Activated gamma-delta T cell treated with anti-CD3 and anti-CD28 coated beads, Interleukin-2, amount 50 U/mL, for 16 hours (primary cell): Measurements from ENCODE around the gene ACTN1.

Experiments
- DNase-seq: peaks from one replicate; pipeline ENCODE4 v3.0.0-alpha.2; 2020; ENCODE audit warnings: low read depth

The ACTN1 gene

DNA sequence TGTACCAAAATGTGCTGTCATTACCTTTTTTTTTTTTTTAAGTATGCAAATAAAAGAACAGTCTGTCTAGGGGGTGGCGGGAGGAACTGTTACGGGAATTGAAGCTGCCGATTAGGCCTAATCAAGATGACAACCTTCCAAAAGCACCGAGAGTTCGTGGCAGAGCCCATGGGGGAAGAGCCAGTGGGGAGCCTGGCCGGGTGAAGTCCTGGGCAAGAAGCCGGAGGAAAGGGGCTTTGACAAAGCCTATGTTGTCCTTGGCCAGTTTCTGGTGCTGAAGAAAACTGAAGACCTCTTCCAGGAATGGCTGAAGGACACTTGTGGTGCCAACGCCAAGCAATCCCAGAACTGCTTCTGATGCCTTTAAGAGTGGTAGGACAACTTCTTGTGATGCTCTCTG is 42.6 kb downstream of the ACTN1 start:
- no peak for DNase-seq

DNA sequence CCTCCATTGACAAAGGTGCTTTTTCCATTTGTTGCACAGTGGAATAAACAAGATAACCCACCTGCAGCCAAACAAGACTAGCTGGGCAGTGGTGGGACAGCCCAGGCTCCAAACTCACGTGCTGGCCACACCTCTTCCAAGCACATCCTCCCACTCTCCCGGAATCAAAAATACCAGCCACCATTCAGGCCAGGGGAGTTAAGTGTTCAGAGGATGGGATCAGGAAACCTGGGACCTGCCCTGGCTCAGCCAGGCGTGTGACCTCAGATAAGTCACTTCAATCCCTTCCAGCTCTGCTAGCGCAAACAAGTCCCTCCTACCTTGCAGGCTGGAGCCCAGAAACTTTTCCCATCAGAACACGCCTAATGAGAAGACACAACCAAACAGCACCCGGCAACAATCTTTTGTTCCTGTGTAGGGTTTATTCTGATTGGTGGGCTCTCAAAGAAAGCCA is 43.3 kb downstream of the ACTN1 start:
- DNase-seq, result no peak

DNA sequence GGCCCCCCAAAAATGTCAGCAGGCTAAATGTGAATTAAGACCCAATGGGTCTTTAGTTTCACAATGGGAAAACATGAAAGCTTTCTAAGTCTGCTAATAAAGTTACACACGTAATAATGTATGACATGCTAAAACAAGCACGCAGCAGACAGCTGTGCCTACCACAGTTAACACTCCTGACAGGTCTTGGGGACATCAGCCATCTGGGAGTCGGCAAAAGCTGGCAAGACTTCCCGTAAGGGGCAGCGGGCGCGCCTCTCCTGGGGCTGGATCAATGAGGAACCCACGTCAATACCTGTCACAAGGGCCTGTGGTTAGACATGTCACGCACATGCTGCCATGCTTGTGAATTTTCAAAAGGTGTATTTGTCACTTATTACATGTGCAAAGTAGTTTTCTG is 45.0 kb downstream of the ACTN1 start:
- no peak for DNase-seq

DNA sequence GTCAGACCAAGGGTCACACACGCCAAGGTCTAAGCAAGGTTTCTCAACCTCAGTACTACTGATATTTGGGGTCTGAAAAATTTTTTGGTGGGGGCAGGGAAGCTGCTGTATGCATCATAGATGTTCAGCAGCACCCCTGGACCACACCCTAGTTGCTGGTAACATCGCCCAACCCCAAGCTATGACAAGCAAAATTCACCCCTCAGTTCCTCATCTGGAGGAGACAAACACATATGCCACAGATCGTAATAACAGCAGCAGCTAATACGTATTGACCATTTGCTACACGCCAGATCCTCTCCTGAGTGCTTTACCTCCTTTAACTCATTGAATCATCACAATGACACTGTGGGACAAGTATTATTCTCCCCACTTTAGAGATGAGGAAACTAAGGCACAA is 46.4 kb downstream of the ACTN1 start:
- DNase-seq, result no peak

DNA sequence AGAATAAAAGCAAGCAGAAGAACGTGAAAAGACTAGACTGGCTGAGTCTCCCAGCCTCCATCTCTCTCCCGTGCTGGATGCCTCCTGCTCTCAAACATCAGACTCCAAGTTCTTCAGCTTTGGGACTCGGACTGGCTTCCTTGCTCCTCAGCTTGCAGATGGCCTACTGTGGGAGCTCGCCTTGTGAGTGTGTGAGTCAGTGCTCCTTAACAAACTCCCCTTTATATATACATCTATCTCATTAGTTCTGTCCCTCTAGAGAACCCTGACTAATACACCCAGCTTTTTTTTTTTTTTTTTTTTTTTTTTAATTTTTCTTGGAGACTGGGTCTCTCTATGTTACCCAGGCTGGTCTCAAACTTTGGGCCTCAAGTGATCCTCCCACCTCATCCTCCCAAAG is 46.9 kb downstream of the ACTN1 start:
- no peak for DNase-seq

DNA sequence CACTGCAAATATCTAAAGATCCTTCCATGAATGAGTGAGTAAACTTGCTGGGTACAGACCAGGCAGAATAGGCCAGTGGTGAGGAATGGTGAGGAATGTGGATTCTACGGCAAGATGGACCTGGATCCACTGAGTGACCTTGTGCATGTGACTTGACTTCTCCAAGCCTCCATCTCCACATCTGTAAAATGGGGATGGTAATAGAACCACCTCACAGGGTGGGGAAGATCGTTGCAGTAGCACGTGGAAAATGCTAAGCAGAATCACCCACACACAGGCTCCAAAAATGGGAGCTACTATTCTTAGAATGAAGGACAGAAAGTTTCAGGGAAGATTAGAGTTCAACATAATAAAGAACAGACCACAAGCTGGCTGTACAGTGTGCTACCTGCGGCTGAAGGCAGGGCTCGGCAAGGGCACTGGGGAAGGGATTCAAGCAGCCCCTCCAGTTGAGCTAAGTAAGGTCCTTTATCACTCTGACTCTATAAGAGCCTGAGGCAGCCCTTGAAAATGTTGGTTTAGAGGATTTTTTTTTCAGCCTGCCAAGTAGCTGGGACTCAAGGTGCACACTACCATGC is 47.5 kb downstream of the ACTN1 start:
- no peak for DNase-seq

DNA sequence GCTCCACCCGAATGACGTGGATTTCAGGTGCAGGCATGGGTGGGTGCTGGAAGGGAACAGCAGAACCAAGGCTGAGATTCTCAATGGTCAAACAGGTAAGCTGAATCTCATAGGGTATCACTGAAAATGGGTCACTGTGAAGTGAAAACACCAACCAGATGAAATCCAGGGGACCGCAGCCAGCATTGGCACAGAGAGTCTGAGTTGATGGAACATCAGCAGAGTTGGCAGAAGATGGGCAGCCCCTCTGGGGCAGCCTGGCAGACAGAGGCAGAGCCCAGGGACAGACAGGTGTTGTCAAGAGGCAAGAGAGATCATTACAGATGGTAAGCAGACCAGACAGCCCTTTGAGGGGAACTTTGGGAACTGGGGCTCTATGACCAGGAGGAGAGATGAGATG is 48.0 kb downstream of the ACTN1 start:
- no peak for DNase-seq

DNA sequence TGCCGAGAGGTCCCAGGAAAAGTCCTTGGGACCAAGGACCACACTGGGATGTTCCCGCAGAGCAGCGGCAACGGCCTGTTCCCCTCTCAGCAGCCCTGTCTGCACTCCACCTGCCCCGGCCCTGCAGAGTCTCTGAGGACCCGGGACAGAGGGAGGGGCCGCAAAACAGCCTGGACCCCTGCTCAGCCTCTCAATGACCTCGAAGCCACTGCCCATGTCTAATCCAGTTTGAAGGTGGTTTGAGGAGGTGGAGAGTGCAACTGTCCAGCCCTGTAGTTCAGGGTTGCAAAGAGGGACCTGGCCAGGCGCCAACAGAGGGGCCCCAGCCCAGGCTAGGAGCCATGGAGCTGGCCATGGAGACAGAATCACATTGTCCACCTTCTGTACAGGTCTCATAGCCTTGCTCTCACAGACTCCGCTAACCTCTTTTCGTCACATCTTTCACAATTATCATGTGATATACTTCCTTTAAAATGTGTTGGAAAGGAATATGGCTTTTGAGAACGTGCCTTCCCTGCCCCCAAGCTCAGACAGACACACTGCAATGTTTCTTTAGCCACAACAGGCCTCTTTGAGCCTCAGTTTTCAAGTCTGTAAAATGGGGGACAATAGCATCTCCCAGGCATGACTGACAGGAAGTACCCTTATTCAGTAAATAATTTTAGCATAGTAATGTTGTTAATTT is 49.3 kb downstream of the ACTN1 start:
- DNase-seq, result no peak

DNA sequence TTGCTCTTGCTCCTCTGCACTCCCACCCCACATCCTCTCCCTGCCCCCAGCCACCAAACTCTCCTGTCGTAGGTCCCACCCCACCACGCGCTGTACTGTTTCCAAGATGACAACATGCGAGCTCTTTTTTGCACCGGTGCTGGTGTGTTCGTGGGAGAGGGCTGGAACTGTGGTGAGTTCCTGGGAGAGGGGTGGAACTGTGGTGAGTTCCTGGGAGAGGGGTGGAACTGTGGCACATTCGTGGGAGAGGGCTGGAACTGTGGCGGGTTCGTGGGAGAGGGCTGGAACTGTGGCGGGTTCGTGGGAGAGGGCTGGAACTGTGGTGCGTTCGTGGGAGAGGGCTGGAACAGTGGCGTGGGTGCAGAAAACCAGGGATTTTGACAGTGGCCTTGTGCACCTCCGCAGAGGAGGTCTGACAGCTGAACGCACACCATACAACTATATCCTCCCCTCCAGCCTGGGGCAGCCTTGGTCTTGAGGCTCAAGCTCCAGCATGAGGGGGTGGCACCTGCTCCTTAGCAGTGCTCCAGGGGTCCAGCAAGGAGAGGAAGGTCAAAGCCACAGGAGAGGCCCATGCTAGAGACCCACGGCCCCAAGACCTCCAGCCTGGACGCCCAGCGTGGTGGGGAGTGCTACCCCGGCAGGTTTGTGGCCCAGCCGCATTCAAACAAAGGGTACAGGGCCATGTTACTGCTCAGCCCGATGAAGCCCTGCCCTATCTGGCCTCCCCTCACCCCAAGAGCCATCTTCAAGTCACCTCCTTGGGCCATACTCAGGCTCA is 50.1 kb downstream of the ACTN1 start:
- DNase-seq, result no peak

DNA sequence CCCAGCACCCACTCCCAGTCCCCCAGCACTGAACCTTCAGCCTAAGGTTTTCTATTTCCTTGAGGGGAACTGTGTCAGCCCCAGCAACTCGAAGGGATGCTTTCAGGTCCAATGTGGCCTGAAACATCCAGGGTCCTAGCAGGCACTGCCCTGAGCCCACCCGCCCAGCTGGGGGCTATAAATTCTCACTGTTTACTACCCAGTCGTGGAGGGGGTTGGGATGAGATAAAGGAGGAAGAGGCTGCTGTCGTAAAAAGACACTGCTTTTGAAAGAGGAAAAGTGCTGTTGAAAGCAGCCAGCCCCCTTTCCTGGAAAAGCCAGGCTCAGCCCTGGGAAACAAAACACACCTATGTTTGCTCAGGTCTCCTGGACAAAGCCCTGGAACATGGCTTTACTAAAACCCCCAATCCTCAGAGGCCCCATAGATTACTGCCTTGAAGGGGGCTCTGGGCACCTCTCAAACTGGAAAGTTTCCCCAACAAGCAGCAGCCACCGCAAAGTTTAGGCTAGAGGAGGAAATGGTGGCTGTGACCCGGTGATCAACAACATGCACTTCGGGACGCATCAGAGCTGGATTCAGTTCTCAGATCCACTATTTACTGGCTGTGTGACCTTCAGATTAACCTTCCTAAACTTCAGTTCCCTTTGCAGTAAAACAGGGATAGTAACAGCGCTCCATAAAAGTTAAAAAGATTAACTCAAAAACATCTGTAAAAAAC is 51.0 kb downstream of the ACTN1 start:
- DNase-seq, result no peak

DNA sequence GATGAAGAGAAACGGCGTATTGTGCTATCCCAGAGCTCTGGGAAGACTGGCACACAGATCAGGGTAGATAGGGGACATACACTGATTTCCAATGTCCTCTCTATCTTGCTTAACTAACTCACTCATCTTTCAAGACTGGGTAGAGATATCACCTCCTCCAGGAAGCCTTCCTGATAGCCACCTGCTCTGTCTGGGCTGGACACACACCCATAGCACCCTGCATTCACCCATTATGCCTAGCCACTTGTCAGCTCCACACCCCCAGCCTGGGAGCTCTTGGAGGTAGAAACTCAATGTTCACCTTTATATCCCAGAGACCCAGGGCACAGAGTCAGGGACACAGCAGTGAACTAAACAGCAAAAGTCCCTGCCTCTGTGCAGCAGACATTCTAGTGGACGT is 52.0 kb downstream of the ACTN1 start:
- DNase-seq, result no peak

DNA sequence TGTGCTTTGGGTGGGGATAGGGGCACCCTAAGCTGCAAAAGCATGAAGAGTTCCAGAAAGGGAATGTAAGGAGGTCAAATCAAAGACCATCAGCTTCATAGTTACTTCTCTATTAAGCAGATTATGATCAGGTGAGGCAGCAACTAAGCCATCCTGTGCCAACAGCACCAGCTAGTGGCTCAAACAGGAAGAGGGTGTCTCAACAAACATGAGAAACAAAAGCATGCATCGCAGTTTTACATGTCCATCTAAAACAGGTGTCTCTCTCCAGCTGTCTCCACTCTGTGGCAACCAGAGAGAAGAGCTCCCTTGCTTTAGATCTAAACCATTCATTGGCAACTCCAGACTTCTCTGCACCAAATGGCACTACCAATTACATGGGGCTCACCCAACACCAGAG is 52.9 kb downstream of the ACTN1 start:
- DNase-seq, result no peak

DNA sequence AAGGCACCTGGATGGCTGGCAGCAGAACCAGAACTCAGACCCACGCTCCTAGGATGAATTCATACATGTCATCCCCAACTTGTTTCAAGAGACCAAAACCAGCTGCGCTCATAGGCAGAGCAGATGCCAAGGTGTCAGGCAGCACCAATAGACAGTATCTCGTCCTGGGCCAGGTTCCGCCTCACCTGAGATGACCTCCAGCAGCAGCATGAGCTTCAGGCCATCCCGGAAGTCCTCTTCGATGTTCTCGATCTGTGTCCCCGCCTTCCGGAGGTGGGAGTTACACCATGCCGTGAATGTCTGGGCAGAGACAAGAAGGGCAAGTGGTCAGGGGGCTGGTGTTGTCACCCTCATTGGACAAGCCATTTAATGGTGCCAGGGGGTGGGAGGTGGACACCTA is 53.7 kb downstream of the ACTN1 start:
- DNase-seq, result no peak

DNA sequence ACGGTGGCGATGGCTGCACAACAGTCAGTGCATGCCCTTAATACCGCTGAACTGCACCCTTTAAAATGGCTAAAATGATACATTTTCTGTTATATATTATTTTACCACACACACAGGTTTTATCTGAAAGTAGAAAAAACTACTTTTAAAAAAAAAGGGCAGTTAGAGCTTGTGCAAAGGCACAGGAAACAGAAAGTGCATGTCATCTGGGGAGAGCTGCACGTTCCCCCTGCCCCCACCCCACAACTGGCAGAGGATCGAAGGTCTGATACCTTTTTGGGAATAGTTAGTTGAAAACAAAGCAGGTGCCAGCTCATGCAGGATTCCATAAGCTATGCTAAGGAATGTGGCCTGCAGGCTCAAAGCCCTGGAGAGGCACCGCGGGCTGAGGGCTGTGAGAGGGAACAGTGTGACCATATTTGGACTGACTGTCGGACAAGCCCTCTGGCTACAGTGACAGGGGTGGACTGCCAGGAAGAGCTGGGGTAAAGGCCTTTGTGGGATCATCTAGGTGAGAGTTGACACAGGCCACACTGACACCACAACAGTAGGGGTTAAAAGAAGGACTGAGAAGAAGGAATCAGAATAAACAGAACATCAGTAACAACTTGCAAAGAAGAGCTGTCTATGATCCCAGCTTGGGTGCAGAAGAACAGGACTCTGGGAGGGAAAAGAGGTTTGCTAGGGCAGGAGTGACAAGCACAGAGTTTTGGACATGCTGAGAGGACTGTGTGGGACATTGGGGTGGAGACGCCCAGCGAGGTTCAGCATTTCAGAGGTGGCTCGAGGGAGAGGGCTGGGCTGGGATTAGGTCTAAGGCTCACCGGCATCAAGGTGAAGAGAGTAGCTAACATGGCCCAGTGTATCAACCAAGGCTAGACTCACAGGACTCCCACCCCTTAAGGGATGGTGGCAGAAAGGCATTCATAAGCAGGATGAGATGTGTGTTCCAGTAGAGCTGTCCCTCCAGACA is 54.6 kb downstream of the ACTN1 start:
- no peak for DNase-seq

DNA sequence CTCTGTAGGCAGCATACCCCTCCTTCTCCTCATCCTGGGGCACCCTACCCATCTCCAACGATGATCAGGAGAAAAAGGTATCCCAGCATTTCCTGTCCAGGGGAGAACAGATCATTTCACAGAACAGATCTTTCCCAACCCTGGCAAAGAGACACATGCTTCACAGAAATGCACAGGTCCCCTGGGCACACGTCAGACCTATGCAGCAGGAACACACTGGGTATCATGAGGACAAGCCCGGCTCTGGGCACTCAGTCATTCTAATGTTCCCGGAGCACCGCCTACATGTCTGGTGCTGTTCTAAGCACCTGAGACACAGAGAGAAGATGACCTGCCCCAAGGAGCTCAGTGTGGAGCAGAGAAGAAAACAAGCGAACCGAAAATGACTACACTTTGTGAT is 56.2 kb downstream of the ACTN1 start:
- DNase-seq, result no peak

DNA sequence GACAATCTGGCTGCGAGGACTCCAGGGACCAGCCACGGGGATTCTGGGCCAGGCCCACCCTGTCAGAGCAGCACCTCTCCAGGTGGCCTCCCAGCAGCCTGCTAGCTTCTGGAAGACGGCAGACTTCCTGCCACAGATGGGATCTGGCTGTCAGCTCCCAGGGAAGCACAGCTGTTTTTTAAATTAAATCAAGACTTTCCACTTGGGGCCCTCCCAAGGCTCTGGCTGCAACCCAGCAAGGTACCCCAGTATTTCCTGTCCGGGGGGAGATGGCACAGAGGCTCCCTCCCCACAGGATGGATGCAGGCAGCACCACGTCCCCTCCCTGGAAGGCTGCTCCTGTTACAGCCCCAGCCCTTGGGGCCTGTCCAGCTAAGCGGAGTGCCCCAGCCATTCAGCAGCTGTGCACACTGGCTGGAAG is 56.9 kb downstream of the ACTN1 start:
- DNase-seq, result no peak

DNA sequence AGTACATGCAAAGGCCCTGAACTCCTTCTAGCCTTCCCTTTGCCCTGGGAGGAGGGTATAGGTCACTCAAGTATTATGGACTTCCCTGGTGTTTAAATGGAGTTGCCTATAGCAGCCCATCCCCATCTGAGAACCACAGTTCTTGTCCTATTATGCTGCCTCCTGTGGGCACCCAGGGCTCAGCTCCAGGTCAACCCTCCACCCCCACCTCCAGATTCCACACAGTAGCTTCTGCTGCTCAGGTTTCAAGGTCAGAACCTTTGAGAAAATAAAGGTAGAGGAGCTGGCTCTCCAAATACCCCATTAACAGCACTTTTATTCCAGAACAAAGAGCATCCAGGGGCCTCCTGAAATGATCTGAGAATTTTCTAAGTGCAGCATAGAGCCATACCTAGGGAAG is 57.4 kb downstream of the ACTN1 start:
- DNase-seq, result no peak

DNA sequence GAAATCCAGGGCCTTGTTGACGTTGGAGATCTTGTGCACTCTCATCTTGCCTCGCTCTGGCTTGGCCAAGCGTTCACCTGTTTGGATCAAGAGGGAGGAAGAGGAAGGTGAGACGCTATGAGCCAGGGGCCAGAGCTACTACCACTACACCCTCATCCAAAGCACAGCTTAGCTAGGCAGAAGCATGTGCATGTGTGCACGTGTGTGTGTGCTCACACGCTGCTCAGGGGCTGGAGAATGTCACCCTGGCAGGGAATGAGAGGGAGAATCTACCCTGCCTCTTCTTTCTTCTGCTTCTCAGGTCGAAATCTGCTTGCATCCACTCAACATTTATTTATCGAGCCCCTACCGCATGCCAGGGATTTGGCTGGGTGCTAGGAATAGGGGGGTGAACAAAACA is 58.1 kb downstream of the ACTN1 start:
- DNase-seq, result no peak

DNA sequence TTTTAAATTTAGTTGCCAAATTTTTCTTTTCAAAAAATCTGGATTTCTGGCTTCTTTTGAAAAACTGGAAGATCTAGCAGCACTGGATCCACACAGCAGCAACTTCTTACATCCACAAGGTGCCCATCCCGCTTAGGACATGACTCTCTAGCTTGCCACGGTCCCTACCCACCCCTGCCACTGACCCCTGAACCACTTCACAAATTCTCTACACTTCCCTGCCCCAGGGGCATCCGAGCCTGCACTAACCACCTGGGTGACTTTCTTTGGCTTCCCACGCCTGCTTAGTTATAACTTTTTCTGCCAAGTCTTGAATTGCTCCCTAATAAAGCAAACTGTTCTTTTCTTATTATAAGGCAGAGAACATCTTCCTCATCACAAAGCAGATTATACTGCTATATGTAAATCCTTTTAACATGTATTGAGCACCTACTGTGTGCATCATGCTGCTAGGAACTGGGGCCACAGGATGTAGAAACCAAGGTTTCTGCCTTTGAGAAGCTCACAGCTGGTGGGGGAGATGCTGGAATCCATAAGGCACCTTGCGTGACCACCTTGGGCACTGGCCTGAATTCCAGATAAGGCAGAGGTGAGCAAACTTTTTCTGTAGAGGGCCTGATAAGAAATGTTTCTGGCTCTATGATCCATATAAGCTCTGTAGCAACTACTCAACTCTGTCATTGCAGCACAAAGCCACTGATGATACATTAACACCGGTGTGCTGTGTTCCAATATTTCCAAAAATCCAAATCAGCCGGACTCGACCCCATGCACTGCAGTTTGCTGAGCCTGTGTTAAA is 59.8 kb downstream of the ACTN1 start:
- no peak for DNase-seq

DNA sequence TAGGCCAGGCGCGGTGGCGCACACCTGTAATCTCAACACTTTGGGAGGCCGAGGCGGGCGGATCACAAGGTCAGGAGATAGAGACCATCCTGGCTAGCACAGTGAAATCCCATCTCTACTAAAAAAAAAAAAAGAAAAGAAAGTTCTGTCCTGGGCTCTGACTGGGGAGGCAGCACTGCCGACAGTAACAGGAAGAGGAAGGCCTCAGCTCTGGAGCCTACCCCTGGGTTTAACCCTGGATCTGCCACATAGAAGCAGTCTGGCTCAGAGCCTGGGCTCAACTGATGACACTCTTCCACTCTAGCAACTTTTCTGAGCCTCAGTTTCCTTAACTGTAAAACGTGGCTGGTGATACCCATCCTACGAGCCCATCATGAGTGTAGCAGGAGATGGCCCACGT is 60.5 kb downstream of the ACTN1 start:
- DNase-seq, result no peak
